ENCODE measurements around the gene GPR3. TPM values are rescaled to one million over a fixed set of nuclear protein-coding genes. Genes with fewer than 3 reads are reported as not detected.

GPR3 gene
- total RNA-seq, 1 experiment from 2014 or later, result 0.98 TPM

- H3K9me2 ChIP-seq (ENCODE audit: insufficient read depth), result no peaks in the 10 kb centered on the region
- TF ChIP-seq EZH2 (IDR thresholded peaks at IDR 0.05; ENCODE audit: low read depth) (no peak), CTCF (conservative IDR thresholded peaks at IDR 0.05) (no peak)
- H4K20me1 ChIP-seq (ENCODE audit: insufficient read depth), result no peaks in the 10 kb centered on the region
- intact Hi-C loops (cut with micrococcal nuclease; ENCODE audit: unreplicated experiment), result loop anchor here (1.0 to 5.0 kb wide), 3 partner anchors 16 to 44 kb away; partner anchors contain the start of genes CD164L2 and TMEM222
- H3K79me2 ChIP-seq (ENCODE audit: low read depth), result no peaks in the 10 kb centered on the region
- BruUV-seq (replicated peaks), result TSS peak; percentile 44
- peaks cover 9% of the 10 kb centered on the region; the same call in 1 of the 2 replicates for H3K4me1 ChIP-seq (replicated peaks; ENCODE audit: insufficient read depth)
- POLR2A ChIA-PET (ENCODE audit: unreplicated experiment), result interaction anchor here (0.6 to 0.8 kb wide), 2 partner anchors 25 to 436 kb away, joined by 4 to 17 read pairs; partner anchors contain the start of gene SYTL1
- H3K4me3 ChIP-seq, result peak within 1 kb of the TSS; percentile 70
- no peaks in the 10 kb centered on the region for H3K27me3 ChIP-seq (ENCODE audit: insufficient read depth, low read depth)
- H2AFZ ChIP-seq, result peak within 1 kb of the TSS; percentile 99
- peak within 1 kb of the TSS; percentile 87 for H3K4me2 ChIP-seq
- H3K27ac ChIP-seq, result no peak within 1 kb of the TSS
- CTCF ChIA-PET, result interaction anchor here (0.6 to 1.1 kb wide), 5 partner anchors 12 to 66 kb away, joined by 3 to 7 read pairs (median 3); partner anchors contain the start of gene CD164L2
- H3F3A ChIP-seq (ENCODE audit: insufficient read depth, low read depth), result no peaks in the 10 kb centered on the region
- no peaks in the 10 kb centered on the region for H3K9me3 ChIP-seq (ENCODE audit: insufficient read depth, low read depth)
- DNase-seq, result peak; percentile 51 to 83
- H3K36me3 ChIP-seq (ENCODE audit: low read depth), result no peaks in the 10 kb centered on the region
Observed at GRCh38 chr1:27366411-27367159, 25.8 kb upstream of the GPR3 start, which contains the start of gene MAP3K6. TSS of gene MAP3K6 (minus strand) at chr1:27366961. CDS start at chr1:27366597, 364 bp downstream.

- H3K4me2 ChIP-seq, result peak overlapping the region; percentile 87
- TF ChIP-seq EZH2 (IDR thresholded peaks at IDR 0.05; ENCODE audit: low read depth), result no peak
- no peaks in the 10 kb centered on the region for H3K9me3 ChIP-seq (ENCODE audit: insufficient read depth, low read depth)
- CTCF ChIA-PET, result interaction anchor here (0.6 to 1.1 kb wide), 4 partner anchors 11 to 67 kb away, joined by 3 to 7 read pairs (median 3); no protein-coding TSS in a partner anchor
- no peaks in the 10 kb centered on the region for H3F3A ChIP-seq (ENCODE audit: insufficient read depth, low read depth)
- H3K36me3 ChIP-seq (ENCODE audit: low read depth), result no peaks in the 10 kb centered on the region
- POLR2A ChIA-PET (ENCODE audit: unreplicated experiment), result interaction anchor here (0.6 kb wide), 1 partner anchor 437 kb away, joined by 17 read pairs; no protein-coding TSS in a partner anchor
- H3K4me3 ChIP-seq, result peak overlapping the region; percentile 70; the same call in 1 of the 2 replicates
- BruUV-seq (replicated peaks), result TSS peak; percentile 60
- no peaks in the 10 kb centered on the region for H3K79me2 ChIP-seq (ENCODE audit: low read depth)
- H4K20me1 ChIP-seq (ENCODE audit: insufficient read depth), result no peaks in the 10 kb centered on the region
- peaks cover 9% of the 10 kb centered on the region; the same call in 1 of the 2 replicates for H3K4me1 ChIP-seq (replicated peaks; ENCODE audit: insufficient read depth)
- H3K27me3 ChIP-seq (ENCODE audit: insufficient read depth, low read depth), result no peaks in the 10 kb centered on the region
- DNase-seq, result no peak
- no peak overlapping the region for H3K27ac ChIP-seq
- H2AFZ ChIP-seq, result peak overlapping the region; percentile 99; the same call in 1 of the 2 replicates
- no peaks in the 10 kb centered on the region for H3K9me2 ChIP-seq (ENCODE audit: insufficient read depth)
- intact Hi-C loops (cut with micrococcal nuclease; ENCODE audit: unreplicated experiment), result loop anchor here (2.0 to 5.0 kb wide), 2 partner anchors 16 to 45 kb away; partner anchors contain the start of genes CD164L2 and TMEM222
Observed at GRCh38 chr1:27367160-27367650, 25.2 kb upstream of the GPR3 start.

GRCh38 chr1:27368869-27369582 is 23.4 kb upstream of the GPR3 start:
- DNase-seq, result no peak
- H2AFZ ChIP-seq, result no peak overlapping the region
- H3K4me3 ChIP-seq, result no peak overlapping the region
- no peaks in the 10 kb centered on the region for H3K27me3 ChIP-seq (ENCODE audit: insufficient read depth, low read depth)
- no peak overlapping the region for H3K4me2 ChIP-seq
- intact Hi-C loops (cut with micrococcal nuclease; ENCODE audit: unreplicated experiment), result loop anchor here (5.0 kb wide), 1 partner anchor 47 kb away; the partner anchor contains the start of gene TMEM222
- no TSS peak for BruUV-seq (replicated peaks)
- TF ChIP-seq EZH2 (IDR thresholded peaks at IDR 0.05; ENCODE audit: low read depth) (no peak), CTCF (conservative IDR thresholded peaks at IDR 0.05) (peak; percentile 36; the same call in 1 of the 2 replicates)
- peaks cover 9% of the 10 kb centered on the region; the same call in 1 of the 2 replicates for H3K4me1 ChIP-seq (replicated peaks; ENCODE audit: insufficient read depth)
- H3K36me3 ChIP-seq (ENCODE audit: low read depth), result no peaks in the 10 kb centered on the region
- no peaks in the 10 kb centered on the region for H3K9me3 ChIP-seq (ENCODE audit: insufficient read depth, low read depth)
- no peaks in the 10 kb centered on the region for H3F3A ChIP-seq (ENCODE audit: insufficient read depth, low read depth)
- H3K27ac ChIP-seq, result no peak overlapping the region
- ChIA-PET CTCF (interaction anchor here (0.8 kb wide), 1 partner anchor 13 kb away, joined by 4 read pairs; no protein-coding TSS in a partner anchor), POLR2A (ENCODE audit: unreplicated experiment) (interaction anchor here (1.0 kb wide), 1 partner anchor 26 kb away, joined by 9 read pairs; no protein-coding TSS in a partner anchor)
- no peaks in the 10 kb centered on the region for H4K20me1 ChIP-seq (ENCODE audit: insufficient read depth)
- no peaks in the 10 kb centered on the region for H3K79me2 ChIP-seq (ENCODE audit: low read depth)
- no peaks in the 10 kb centered on the region for H3K9me2 ChIP-seq (ENCODE audit: insufficient read depth)
